HG03103 (cell line): ENCODE measurements around the gene NXPH4.

Experiments used
- ATAC-seq: cut with Tn5 transposase; IDR thresholded peaks from one replicate; pipeline ENCODE4 v1.9.1; 2021; ENCODE audit warnings: low read depth; ENCODE audit not compliant: unreplicated experiment

The NXPH4 gene

DNA sequence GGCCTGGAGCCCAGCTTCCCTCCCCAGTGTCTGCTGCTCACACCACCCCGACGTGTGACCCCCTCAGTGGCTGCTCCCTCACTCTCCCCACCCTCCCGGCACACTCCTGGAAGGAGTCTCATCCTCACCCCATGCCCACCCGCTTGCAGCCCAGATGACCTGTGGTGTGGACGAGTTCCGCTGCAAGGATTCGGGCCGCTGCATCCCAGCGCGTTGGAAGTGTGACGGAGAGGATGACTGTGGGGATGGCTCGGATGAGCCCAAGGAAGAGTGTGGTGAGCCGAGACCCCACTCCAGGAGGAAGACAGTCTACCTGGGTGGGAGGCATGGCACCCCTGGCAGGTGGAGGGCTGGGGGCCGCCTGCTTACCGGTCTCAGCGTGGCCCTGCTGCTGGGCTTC is 15.0 kb upstream of the NXPH4 start:
- ATAC-seq: no peak

DNA sequence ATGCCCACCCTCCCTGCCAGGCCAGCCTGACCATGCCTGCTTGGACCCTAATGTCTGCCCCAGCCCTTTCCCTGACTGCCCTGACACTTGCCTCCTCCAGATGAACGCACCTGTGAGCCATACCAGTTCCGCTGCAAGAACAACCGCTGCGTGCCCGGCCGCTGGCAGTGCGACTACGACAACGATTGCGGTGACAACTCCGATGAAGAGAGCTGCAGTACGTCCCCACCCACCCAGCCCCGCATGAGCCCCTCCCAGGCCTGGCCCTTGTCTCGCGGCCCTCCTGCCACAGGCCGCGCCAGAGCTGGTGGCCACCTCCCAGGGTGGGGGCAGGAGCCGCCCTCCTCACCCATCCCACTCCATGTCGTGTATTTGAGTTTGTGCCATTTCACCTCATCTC is 14.3 kb upstream of the NXPH4 start:
- ATAC-seq: no peak

DNA sequence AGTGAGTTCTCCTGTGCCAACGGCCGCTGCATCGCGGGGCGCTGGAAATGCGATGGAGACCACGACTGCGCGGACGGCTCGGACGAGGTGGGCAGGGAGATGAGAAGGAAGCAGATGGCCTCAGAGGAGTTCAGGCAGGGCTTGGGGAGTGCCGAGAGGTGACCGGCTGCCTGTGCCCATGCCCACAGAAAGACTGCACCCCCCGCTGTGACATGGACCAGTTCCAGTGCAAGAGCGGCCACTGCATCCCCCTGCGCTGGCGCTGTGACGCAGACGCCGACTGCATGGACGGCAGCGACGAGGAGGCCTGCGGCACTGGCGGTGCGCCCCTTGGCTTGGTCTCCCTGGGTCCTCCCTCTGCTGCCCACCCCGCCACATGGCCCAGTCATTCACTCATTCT is 13.4 kb upstream of the NXPH4 start:
- no peak for ATAC-seq

DNA sequence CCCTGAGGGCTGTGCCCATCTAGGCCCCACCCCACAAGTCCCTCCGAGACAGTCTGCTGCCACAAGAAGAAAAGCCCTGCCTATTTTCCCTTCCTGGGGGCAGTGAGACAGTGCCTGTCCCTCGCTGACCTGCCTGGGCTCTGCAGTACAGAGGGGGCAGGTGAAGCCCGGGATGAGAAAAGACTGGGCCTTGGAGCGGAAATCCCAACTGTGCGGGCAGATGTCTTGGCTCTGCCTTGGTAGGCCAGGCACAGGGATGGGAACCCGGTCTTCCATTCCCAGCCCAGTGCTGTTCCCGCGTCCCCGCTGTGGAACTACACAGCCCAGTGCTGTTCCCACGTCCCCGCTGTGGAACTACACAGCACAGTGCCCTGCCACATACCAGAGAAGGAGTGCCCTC is 12.8 kb upstream of the NXPH4 start:
- no peak for ATAC-seq

DNA sequence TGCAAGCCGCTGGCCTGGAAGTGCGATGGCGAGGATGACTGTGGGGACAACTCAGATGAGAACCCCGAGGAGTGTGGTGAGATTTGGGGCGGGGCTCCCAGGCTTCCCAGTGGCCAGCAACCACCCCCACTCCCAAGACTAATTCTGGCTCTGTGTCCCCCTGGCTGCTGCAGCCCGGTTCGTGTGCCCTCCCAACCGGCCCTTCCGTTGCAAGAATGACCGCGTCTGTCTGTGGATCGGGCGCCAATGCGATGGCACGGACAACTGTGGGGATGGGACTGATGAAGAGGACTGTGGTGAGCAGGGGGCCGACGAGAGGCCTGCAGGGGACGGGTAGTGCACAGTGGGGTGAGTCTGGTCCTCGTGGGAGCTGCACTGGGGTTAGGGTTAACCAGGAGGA is 12.1 kb upstream of the NXPH4 start:
- ATAC-seq: no peak

DNA sequence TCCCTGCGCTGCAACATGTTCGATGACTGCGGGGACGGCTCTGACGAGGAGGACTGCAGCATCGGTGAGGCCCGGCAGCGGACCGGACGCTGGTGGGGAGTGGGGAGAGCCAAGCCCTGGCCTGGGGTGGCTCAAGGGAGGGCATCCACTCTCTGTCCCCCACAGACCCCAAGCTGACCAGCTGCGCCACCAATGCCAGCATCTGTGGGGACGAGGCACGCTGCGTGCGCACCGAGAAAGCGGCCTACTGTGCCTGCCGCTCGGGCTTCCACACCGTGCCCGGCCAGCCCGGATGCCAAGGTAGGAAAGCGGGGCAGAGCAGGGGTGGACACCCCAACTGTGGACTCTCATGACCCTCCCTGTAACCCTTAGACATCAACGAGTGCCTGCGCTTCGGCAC is 11.4 kb upstream of the NXPH4 start:
- ATAC-seq: no peak

DNA sequence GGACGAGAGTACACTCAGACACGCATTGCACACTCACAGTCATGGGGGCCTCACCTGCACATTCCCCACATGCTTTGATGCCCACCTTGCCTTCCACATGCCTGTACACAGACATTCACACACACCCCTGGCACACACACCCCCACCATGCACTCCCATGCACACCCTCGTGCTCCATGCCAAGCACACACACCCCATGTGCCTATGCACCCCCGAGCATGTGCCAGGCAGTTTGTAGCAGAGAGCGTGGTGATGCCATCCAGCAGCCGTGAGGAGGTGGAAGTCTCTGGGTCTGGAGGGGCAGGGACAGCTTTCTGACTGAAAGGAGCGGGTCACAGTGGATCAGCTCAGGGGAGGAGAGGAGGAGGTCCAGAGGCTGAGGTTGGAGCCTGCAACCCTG is 10.7 kb upstream of the NXPH4 start:
- no peak for ATAC-seq

DNA sequence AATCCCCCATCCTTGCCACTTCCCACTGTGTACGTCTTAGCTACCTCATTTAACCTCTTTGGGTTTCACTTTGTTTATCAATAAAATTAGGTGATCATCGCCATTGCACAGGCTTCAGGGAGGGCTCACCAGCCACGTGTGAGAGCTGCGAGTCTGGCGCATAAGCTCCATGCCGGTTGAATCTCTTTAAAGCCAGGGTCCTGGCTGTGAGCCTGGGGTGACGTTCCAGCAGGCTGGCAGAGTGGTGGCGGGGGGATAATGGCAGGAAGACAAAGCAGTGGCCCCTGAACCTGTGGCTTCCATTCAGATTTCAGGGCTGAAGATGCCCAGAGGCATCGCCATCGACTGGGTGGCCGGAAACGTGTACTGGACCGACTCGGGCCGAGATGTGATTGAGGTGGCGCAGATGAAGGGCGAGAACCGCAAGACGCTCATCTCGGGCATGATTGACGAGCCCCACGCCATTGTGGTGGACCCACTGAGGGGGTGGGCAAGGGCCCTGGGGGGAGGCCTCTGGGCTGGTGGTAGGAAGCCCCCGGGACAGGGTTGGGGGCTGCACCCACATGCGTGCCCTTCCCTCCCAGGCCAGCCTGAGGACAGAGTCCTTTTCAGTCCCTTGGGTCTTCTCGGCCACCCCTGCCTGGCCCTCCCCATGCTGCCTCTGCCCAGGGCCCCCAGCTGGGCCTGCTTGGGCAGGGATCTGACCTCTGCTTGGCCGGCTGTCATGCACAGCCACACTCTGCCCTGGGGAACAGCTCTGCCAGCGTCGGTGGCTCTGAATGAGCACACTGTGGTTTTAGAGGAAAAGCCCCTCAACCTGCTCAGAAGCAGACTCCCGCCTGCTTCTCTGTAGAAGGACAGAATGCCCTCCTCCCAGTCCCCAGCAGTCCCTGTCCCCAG is 8.6 kb upstream of the NXPH4 start:
- ATAC-seq: no peak

DNA sequence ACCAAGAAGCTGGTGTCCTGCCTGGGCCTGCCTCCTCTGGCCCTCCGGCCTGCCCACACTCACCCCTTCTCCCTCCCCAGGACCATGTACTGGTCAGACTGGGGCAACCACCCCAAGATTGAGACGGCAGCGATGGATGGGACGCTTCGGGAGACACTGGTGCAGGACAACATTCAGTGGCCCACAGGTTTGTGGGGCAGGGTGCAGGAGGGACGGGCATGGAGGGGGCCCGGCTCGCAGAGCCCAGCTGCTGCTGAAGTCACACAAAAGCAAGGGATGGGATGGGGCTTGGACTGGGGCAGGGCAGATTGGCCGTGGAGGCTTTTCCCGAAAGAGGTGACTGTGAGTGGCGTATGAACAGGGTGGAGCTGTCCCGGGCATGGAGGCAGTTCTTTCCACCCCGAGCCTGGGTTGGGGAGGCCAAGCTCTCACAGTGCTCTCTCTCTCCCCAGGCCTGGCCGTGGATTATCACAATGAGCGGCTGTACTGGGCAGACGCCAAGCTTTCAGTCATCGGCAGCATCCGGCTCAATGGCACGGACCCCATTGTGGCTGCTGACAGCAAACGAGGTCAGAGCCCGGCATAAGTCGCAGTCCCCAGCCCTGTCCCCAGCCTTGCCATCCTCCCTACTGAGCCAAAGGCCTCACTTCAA is 7.8 kb upstream of the NXPH4 start:
- ATAC-seq: no peak

DNA sequence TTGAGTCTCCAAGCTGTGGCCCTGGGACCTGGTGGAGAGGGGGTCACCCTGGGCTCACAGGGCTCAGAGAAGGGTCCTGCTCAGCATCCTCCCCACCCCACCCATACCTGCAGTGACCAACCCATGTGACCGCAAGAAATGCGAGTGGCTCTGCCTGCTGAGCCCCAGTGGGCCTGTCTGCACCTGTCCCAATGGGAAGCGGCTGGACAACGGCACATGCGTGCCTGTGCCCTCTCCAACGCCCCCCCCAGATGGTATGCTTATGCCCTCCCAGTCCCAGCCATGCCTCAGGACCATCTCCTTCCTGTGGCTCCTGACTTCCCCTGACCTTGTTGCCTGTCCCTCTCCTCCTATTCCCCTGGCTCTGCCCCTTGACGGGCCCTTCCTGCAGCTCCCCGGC is 6.7 kb upstream of the NXPH4 start:
- ATAC-seq: no peak

DNA sequence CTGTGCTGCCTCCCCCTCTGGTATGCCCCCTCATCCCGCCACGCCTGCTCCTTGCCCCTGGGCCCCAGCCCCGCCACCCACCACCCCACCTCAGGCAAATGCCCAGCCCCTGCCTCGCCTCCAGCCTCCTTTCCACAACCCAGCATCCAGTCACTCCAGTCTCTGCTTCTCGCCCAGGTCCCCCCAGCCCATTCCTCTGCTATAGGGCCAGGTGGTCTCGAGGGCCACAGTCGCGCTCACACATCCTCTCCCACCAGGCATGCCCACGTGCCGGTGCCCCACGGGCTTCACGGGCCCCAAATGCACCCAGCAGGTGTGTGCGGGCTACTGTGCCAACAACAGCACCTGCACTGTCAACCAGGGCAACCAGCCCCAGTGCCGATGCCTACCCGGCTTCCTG is 6.1 kb upstream of the NXPH4 start:
- ATAC-seq: no peak

DNA sequence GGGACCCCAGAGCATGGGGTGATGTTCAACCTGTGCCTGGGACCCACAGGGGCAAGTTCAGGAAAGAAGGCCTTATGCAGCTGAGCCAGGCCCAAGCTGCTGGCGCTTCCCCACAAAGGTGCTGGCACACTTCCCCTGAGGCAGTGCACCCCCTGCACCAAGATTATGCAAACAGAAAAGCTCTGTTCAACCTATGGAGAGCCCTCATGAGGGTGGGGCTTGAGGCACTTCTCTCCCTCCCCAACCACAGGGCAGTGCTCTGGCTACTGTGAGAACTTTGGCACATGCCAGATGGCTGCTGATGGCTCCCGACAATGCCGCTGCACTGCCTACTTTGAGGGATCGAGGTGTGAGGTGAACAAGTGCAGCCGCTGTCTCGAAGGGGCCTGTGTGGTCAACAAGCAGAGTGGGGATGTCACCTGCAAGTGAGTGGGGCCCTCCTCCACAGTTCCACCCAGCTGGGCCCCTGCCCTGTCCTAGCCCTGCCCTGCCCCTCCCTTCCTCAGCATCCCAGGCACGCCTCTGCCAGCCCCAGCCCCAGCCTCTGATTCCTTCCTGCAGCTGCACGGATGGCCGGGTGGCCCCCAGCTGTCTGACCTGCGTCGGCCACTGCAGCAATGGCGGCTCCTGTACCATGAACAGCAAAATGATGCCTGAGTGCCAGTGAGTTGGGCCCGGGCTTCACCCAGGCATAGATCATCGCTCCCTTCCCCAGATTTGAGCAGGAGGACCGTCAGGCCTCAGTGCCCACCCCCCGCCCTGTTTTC is 5.5 kb upstream of the NXPH4 start:
- ATAC-seq: no peak

DNA sequence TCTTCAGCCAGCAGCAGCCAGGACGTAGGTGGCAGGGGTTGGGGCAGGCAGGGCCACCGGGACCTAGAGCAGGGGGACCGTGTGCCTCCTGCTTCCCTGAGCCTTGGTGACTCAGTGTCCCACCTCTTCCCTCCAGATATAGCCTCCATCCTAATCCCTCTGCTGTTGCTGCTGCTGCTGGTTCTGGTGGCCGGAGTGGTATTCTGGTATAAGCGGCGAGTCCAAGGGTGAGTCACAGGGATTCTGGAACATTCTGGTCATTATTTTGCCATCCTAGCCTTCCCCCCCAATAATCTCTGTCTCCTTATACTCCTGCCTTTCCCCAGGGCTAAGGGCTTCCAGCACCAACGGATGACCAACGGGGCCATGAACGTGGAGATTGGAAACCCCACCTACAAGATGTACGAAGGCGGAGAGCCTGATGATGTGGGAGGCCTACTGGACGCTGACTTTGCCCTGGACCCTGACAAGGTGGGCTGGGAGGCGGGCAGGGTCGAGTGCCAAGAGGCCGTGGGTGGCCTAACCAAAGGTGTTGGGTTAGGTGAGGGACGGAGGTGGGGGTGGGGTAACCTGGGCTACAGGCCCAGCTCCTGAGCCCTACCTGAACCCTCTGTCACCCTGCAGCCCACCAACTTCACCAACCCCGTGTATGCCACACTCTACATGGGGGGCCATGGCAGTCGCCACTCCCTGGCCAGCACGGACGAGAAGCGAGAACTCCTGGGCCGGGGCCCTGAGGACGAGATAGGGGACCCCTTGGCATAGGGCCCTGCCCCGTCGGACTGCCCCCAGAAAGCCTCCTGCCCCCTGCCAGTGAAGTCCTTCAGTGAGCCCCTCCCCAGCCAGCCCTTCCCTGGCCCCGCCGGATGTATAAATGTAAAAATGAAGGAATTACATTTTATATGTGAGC is 4.5 kb upstream of the NXPH4 start:
- no peak for ATAC-seq

DNA sequence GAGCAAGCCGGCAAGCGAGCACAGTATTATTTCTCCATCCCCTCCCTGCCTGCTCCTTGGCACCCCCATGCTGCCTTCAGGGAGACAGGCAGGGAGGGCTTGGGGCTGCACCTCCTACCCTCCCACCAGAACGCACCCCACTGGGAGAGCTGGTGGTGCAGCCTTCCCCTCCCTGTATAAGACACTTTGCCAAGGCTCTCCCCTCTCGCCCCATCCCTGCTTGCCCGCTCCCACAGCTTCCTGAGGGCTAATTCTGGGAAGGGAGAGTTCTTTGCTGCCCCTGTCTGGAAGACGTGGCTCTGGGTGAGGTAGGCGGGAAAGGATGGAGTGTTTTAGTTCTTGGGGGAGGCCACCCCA is 3.9 kb upstream of the NXPH4 start:
- ATAC-seq: no peak

DNA sequence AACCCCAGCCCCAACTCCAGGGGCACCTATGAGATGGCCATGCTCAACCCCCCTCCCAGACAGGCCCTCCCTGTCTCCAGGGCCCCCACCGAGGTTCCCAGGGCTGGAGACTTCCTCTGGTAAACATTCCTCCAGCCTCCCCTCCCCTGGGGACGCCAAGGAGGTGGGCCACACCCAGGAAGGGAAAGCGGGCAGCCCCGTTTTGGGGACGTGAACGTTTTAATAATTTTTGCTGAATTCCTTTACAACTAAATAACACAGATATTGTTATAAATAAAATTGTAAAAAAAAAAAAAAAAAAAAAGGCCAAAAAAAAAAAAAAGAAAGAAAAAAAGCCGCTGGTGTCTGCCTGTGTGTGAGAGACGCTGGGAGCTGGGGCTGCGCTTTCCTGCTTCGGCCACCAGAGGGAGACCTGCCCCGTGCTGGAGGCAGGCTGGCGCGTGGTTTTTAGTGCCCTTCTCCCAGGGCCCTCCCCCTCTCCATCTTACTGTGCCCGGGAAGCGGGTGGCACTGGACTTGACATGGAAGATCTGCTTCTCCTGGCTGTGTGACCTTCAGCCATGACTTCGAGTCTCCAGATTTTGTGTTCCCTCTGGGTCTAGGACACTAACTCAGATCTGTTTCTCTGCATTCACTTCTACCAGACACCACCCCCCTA is 3.4 kb upstream of the NXPH4 start:
- ATAC-seq: no peak

DNA sequence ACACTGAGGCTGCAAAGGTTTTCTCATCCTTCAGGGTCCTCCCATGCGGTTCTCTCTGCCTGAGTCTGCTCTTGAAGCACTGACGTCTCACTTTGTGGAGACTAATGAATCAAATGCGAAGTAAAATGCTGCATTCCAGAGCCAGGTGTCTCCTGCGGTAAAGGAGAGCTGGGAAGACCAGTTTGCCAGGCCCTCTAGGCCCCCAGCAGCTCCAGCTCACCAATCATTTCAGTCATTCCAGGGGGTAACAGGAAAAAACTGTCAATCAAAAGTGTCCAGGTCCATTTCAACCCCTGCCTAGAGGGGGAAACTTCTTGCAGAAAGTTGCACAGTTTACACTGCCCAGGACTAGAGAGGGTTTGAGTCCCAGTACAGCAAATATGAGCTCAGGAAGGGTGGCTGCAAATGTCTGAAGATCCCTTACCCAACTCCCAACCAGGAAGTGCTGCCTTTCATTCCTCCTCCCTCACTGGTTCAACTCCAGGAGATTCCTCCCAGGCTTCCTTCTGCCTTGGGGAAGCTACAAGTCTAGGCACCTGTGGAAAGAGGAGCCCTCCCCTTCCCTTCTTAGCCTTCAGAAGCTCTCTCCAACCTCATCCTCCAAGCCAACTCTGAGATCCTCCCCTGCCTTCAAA is 2.7 kb upstream of the NXPH4 start:
- ATAC-seq: no peak

DNA sequence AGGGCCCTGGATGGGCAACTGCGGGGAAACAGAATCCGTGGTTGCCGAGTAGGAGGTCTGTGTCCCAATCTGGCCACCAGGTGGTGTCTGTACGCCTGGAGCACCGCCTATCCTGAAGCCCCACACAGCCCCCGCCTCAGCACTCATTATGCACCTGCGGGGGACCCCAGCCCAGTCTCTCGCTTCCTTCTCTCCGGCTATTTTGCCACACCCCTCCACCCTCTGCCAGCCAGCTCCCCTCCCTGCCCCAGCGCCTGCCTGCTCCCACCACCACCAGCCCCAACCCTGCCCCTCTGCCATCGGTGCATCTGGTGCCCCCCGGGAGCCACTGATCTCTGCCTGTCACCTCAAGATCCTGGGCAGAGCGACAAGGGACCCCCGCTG is 2.2 kb upstream of the NXPH4 start:
- no peak for ATAC-seq

DNA sequence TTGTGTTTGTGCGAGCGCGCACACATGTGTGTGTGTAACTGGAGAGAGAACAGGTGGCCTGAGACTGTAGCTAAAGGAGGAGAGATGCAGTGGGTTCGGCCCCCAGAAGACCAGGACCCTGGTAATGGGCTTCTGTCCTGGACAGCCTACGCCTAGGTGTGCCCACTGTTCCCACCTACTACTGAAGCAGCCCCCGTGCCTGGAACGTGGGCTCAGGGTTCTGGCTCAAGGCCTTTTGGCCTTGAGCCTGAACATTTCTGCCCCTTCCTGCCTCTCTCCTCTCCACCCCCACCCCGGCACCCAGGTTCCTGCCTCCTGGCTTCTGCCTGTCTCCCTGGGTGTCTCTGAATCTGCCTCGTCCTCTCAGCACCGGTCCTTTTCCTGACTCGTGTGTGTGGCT is 1.5 kb upstream of the NXPH4 start:
- no peak for ATAC-seq

DNA sequence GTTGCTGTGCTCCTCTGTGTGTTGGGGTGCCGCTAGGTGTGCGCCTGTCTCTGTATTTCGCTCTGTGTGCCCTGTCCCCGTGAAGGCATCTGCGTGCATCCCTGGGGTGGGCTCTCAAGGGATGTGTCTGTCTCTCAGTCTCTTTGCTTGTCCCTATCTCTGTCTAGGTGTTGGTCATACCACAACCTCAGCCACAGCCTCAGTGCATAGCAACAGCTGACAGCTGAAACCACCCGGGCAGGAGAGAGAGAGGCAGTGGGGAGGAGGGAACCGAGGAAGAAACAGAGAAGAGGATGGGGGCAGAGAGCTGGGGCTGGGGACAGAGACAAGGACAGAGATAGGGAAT is 953 bp upstream of the NXPH4 start:
- no peak for ATAC-seq
